Measurements from ENCODE around the gene DNAAF1.

- no peak for TF ChIP-seq CTCF (IDR thresholded peaks at IDR 0.05; ENCODE audit: borderline replicate concordance, extremely low read depth, low read length, poor library complexity, severe bottlenecking)
- TF ChIP-seq EZH2 (IDR thresholded peaks at IDR 0.05; ENCODE audit: borderline replicate concordance, low read depth, low read length, severe bottlenecking), result no peak
These were observed 25.7 kb upstream of the DNAAF1 start for GRCh38 chr16:84119368-84119767.
